Activated CD8-positive, alpha-beta T cell treated with anti-CD3 and anti-CD28 coated beads for 36 hours (primary cell): ENCODE measurements around the gene SECTM1. TPM values are rescaled to one million over a fixed set of nuclear protein-coding genes. Genes with fewer than 3 reads are reported as not detected.
"Not testable (repeated sequence)": the region's sequence is repeated elsewhere in the genome, so short reads cannot be mapped to it uniquely, and the experiment has no call there.

Experiments used
- ATAC-seq: fragments of 200-7000 bp; cut with Tn5 transposase; one replicate; pipeline ENCODE4 v1.10.0; 2021; ENCODE audit warnings: mild to moderate bottlenecking, moderate library complexity
- CTCF ChIA-PET: fragments of 350-600 bp; sonication (Branson Sonifier 250); formaldehyde crosslinking; loops from one replicate; lab custom pipeline; 2021; ENCODE audit warnings: antibody characterized with exemption; lab: Charles Lee
- POLR2A ChIA-PET: fragments of 350-600 bp; sonication (Branson Sonifier 250); formaldehyde crosslinking; loops from one replicate; lab custom pipeline; 2021; ENCODE audit warnings: antibody characterized with exemption; lab: Charles Lee
- DNase-seq: peaks from one replicate; pipeline ENCODE4 v3.0.0-alpha.2; 2020
- H3K27ac Mint-ChIP-seq: one replicate; pipeline ENCODE4 v1.8.0; 2021; ENCODE audit warnings: mild to moderate bottlenecking, mixed read lengths
- H3K27me3 Mint-ChIP-seq: one replicate; pipeline ENCODE4 v1.8.0; 2021; ENCODE audit warnings: mixed read lengths
- H3K36me3 Mint-ChIP-seq: one replicate; pipeline ENCODE4 v1.8.0; 2021; ENCODE audit warnings: low read depth, mixed read lengths
- H3K4me1 Mint-ChIP-seq: one replicate; pipeline ENCODE4 v1.8.0; 2021; ENCODE audit warnings: low read depth, mixed read lengths
- H3K4me3 Mint-ChIP-seq: one replicate; pipeline ENCODE4 v1.8.0; 2021; ENCODE audit warnings: mild to moderate bottlenecking, moderate library complexity, mixed read lengths
- H3K9me3 Mint-ChIP-seq: one replicate; pipeline ENCODE4 v1.8.0; 2021; ENCODE audit warnings: mixed read lengths
- CTCF ChIP-seq: fragments of 200-600 bp; IDR thresholded peaks from one replicate; pipeline ENCODE4 v1.8.0; 2022; ENCODE audit warnings: antibody characterized with exemption, mild to moderate bottlenecking
- intact Hi-C: fragments of 100-400 bp; cut with micrococcal nuclease; formaldehyde crosslinking; loops from one replicate; pipeline ENCODE4 v1.10.0; 2022
- total RNA-seq, 2 experiments: library from RNA; stranded (reverse); gene quantifications; one replicate each; pipeline ENCODE4 v1.2.3, GENCODE V29; 2021

Gene SECTM1
- total RNA-seq, 2 experiments from 2014 or later = 0.45 to 0.50 TPM

DNA sequence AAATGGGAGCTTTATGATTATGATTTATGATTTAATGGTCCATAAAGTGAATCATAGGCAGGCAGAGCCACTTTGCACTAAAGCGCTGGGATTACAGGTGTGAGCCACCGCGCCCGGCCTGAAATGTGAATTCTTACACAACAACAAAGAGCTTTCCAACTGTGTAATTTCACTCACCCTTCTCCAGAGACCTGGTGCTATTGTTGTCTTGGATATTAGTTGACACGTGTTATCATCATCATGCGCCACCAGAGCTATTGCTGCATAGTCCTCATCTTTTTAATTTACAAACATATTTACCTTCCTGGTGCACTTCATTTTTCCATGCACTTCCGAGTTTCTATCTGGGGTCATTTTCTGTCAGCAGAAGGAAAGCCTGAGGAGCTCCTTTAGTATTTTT, 33.2 kb upstream of the SECTM1 start:
- H3K4me1 Mint-ChIP-seq = peaks cover 9% of the 10 kb centered on the region
- DNase-seq = no peak
- ChIA-PET CTCF (interaction anchor here (1.3 to 2.6 kb wide), 4 partner anchors 14 to 58 kb away, joined by 3 to 10 read pairs (median 7); no protein-coding TSS in a partner anchor), POLR2A (no interaction called here)
- no peaks in the 10 kb centered on the region for H3K9me3 Mint-ChIP-seq
- TF ChIP-seq CTCF = no peak
- intact Hi-C loops = no loop called here
- H3K27me3 Mint-ChIP-seq = peaks cover 13% of the 10 kb centered on the region
- no peak overlapping the region for H3K4me3 Mint-ChIP-seq
- no peaks in the 10 kb centered on the region for H3K36me3 Mint-ChIP-seq
- no peak overlapping the region for H3K27ac Mint-ChIP-seq
- ATAC-seq = no peak

DNA sequence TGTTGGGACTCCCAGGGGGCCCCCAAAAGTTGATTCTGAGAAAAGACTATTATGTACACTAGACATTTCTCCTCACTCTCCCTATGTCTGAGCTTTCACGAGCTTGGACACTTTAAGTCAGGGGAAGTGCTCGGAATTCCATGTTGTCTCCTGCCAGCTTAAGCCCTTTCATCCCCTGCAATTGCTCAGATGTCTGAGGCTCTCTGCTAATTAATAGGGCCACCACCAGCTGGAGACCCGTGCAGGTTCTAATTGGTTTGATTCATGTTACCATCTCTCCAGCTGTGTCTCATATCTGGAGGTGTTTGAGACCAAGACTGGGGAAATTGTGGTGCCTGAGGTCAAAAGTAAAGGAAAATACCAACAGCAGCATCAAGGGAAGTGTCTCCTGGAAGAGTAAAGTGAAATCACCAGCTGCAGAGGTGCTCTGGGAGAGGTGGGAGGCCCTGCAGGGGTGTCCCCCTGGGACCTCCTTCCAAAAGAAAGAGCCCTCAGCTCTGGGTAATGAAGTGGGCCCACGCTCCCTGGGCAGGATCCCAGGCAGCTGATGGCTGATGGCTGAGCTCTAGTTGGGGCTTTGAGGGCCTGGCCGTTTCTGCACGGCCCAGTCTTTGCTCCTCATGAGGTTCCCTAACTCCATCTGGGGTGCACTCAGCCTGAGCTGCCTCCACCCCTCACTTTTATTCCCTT, 32.2 kb upstream of the SECTM1 start:
- no peak for ATAC-seq
- peaks cover 5% of the 10 kb centered on the region for H3K4me1 Mint-ChIP-seq
- H3K27me3 Mint-ChIP-seq = peaks cover 8% of the 10 kb centered on the region
- POLR2A ChIA-PET = no interaction called here
- TF ChIP-seq CTCF = no peak
- no peak for DNase-seq
- H3K4me3 Mint-ChIP-seq = no peak overlapping the region
- no peaks in the 10 kb centered on the region for H3K9me3 Mint-ChIP-seq
- intact Hi-C loops = no loop called here
- no peak overlapping the region for H3K27ac Mint-ChIP-seq
- H3K36me3 Mint-ChIP-seq = no peaks in the 10 kb centered on the region
- CTCF ChIA-PET = interaction anchor here (1.3 to 2.6 kb wide), 4 partner anchors 13 to 59 kb away, joined by 3 to 10 read pairs (median 7); no protein-coding TSS in a partner anchor

GRCh38 chr17:82361885-82362633, 28.5 kb upstream of the SECTM1 start:
- no peak for TF ChIP-seq CTCF
- Mint-ChIP-seq H3K4me3 (no peak overlapping the region), H3K9me3 (no peaks in the 10 kb centered on the region), H3K4me1 (peaks cover 10% of the 10 kb centered on the region), H3K27me3 (peaks cover 7% of the 10 kb centered on the region), H3K36me3 (no peaks in the 10 kb centered on the region), H3K27ac (no peak overlapping the region)
- DNase-seq (no peak), ATAC-seq (no peak)
- ChIA-PET POLR2A (interaction anchor here (1.1 kb wide), 1 partner anchor 11 kb away, joined by 3 read pairs; no protein-coding TSS in a partner anchor), CTCF (interaction anchor here (1.0 to 2.2 kb wide), 4 partner anchors 9 to 332 kb away, joined by 3 to 6 read pairs (median 4); no protein-coding TSS in a partner anchor)
- intact Hi-C loops = no loop called here

DNA sequence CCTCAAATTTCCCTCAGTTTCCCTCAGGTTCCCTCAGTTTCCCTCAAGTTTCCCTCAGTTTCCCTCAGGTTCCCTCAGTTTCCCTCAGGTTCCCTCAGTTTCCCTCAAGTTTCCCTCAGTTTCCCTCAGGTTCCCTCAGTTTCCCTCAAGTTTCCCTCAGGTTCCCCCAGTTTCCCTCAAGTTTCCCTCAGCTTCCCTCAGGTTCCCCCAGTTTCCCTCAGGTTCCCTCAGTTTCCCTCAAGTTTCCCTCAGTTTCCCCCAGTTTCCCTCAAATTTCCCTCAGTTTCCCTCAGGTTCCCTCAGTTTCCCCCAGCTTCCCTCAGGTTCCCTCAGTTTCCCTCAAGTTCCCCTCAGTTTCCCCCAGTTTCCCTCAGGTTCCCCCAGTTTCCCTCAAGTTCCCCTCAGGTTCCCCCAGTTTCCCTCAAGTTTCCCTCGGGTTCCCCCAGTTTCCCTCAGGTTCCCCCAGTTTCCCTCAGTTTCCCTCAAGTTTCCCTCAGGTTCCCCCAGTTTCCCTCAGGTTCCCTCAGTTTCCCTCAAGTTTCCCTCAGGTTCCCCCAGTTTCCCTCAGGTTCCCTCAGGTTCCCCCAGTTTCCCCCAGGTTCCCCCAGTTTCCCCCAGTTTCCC, 26.0 kb upstream of the SECTM1 start:
- H3K27ac Mint-ChIP-seq, H3K4me1 Mint-ChIP-seq, POLR2A ChIA-PET, intact Hi-C loops, H3K4me3 Mint-ChIP-seq, ATAC-seq, H3K9me3 Mint-ChIP-seq, DNase-seq, H3K36me3 Mint-ChIP-seq: not testable (repeated sequence)
- CTCF ChIA-PET = interaction anchor here (0.6 to 0.7 kb wide), 2 partner anchors 9 to 192 kb away, joined by 4 to 6 read pairs; no protein-coding TSS in a partner anchor
- H3K27me3 Mint-ChIP-seq = peaks cover 12% of the 10 kb centered on the region
